Suppressor macrophage treated with lipopolysaccharide for 4 hours (primary cell): ENCODE measurements around the gene NFYC.

Experiments
- DNase-seq: peaks from one replicate; pipeline ENCODE4 v3.0.0-alpha.2; 2020

The NFYC gene

GRCh38 chr1:40762144-40762923 lies 70.8 kb downstream of the NFYC start:
- no peak for DNase-seq

- DNase-seq, result no peak
Measured at GRCh38 chr1:40763742-40764532, 72.4 kb downstream of the NFYC start.

- DNase-seq, result no peak
Measured at GRCh38 chr1:40764981-40765380, 73.5 kb downstream of the NFYC start.

GRCh38 chr1:40766017-40766416 lies 74.5 kb downstream of the NFYC start:
- DNase-seq, result no peak

GRCh38 chr1:40766560-40766959 lies 75.1 kb downstream of the NFYC start:
- DNase-seq, result no peak

- no peak for DNase-seq
Measured at GRCh38 chr1:40768146-40768990, 76.9 kb downstream of the NFYC start.

- no peak for DNase-seq
Measured at GRCh38 chr1:40769815-40770214, 78.3 kb downstream of the NFYC start.

- no peak for DNase-seq
Measured at GRCh38 chr1:40770296-40771070, 79.0 kb downstream of the NFYC start.

GRCh38 chr1:40772146-40772955 lies 80.8 kb downstream of the NFYC start:
- DNase-seq, result no peak

- DNase-seq, result no peak
Measured at GRCh38 chr1:40773748-40774265, 82.3 kb downstream of the NFYC start.

GRCh38 chr1:40774266-40774998 lies 82.9 kb downstream of the NFYC start:
- DNase-seq, result peak; percentile 35

- DNase-seq, result no peak
Measured at GRCh38 chr1:40776236-40777072, 85.0 kb downstream of the NFYC start.

GRCh38 chr1:40777224-40777970 lies 85.9 kb downstream of the NFYC start:
- DNase-seq, result no peak

- DNase-seq, result no peak
Measured at GRCh38 chr1:40780678-40781607, 89.4 kb downstream of the NFYC start.

- DNase-seq, result no peak
Measured at GRCh38 chr1:40781608-40781971, 90.1 kb downstream of the NFYC start.

- DNase-seq, result no peak
Measured at GRCh38 chr1:40782371-40782956, 91.0 kb downstream of the NFYC start.
